Neural progenitor cell (in vitro differentiated cells): ENCODE data around the gene TENM3.

Experiments
- CTCF ChIP-seq: fragments of 200-600 bp; sonication (generic); IDR thresholded peaks from 2 replicates; pipeline ENCODE4 v1.5.1; 2017; ENCODE audit warnings: antibody characterized with exemption, mild to moderate bottlenecking
- EZH2 ChIP-seq: fragments of 200-600 bp; sonication (generic); IDR thresholded peaks from 2 replicates; pipeline ENCODE4 v1.6.1; 2017; ENCODE audit warnings: antibody characterized with exemption, mild to moderate bottlenecking, moderate library complexity

- TF ChIP-seq CTCF (no peak), EZH2 (no peak)
Observed at GRCh38 chr4:182640491-182640890, 397.3 kb downstream of the TENM3 start.
